A673 (cell line): Measurements from ENCODE around the gene KIFAP3. TPM values are rescaled to one million over a fixed set of nuclear protein-coding genes. Genes with fewer than 3 reads are reported as not detected.

Source experiments
- BruUV-seq: library from RNA; stranded (reverse); fragments of 400-500 nt; replicated peaks from 2 replicates; lab custom pipeline; 2021; lab: Mats Ljungman, UMichigan
- CTCF ChIA-PET: fragments of 300-600 bp; sonication (Branson Sonifier 250); formaldehyde crosslinking; loops from one replicate; lab custom pipeline; 2022; ENCODE audit warnings: antibody characterized with exemption; lab: Charles Lee
- POLR2A ChIA-PET: fragments of 300-600 bp; sonication (Branson Sonifier 250); formaldehyde crosslinking; loops from one replicate; lab custom pipeline; 2022; ENCODE audit warnings: antibody characterized with exemption; ENCODE audit not compliant: low non-redundant PET; lab: Charles Lee
- DNase-seq: peaks from one replicate; pipeline ENCODE4 v3.0.0-alpha.2; 2015; ENCODE audit warnings: low spot score
- H3K27ac ChIP-seq: fragments of 200-600 bp; sonication (generic); 2 replicates; pipeline ENCODE4 v1.5.1; 2016; ENCODE audit warnings: mixed run types, low read depth, mild to moderate bottlenecking, mixed read lengths, antibody characterized with exemption, low read length; ENCODE audit not compliant: poor library complexity, severe bottlenecking
- H3K27me3 ChIP-seq: fragments of 200-600 bp; sonication (generic); replicated peaks from 2 replicates; pipeline ENCODE4 v1.6.1; 2017; ENCODE audit warnings: mixed run types, low read depth, mild to moderate bottlenecking, mixed read lengths, antibody characterized with exemption, low read length; ENCODE audit not compliant: insufficient read depth, poor library complexity
- H3K36me3 ChIP-seq: fragments of 200-600 bp; sonication (generic); 2 replicates; pipeline ENCODE4 v1.6.1; 2016; ENCODE audit warnings: mixed run types, mild to moderate bottlenecking, mixed read lengths, antibody characterized with exemption, low read length; ENCODE audit not compliant: insufficient read depth, poor library complexity, severe bottlenecking
- H3K4me1 ChIP-seq: fragments of 200-600 bp; sonication (generic); 2 replicates; pipeline ENCODE4 v1.6.1; 2017; ENCODE audit warnings: mixed run types, mild to moderate bottlenecking, mixed read lengths, antibody characterized with exemption, low read length; ENCODE audit not compliant: insufficient read depth, poor library complexity, severe bottlenecking
- H3K4me3 ChIP-seq: fragments of 200-600 bp; sonication (generic); 2 replicates; pipeline ENCODE4 v1.5.1; 2016; ENCODE audit warnings: low read depth, mixed run types, mild to moderate bottlenecking, mixed read lengths, low read length; ENCODE audit not compliant: poor library complexity, severe bottlenecking
- H3K9me3 ChIP-seq: fragments of 200-600 bp; sonication (generic); 2 replicates; pipeline ENCODE4 v1.6.1; 2016; ENCODE audit warnings: mixed run types, low read depth, mild to moderate bottlenecking, mixed read lengths, antibody characterized with exemption, low read length; ENCODE audit not compliant: poor library complexity, severe bottlenecking
- EZH2 ChIP-seq: fragments of 200-600 bp; sonication (generic); IDR thresholded peaks from 2 replicates; pipeline ENCODE4 v1.6.1; 2017; ENCODE audit warnings: borderline replicate concordance, low read depth, mild to moderate bottlenecking, mixed read lengths, antibody characterized with exemption, low read length; ENCODE audit not compliant: poor library complexity, severe bottlenecking
- intact Hi-C: fragments of 100-400 bp; cut with micrococcal nuclease; formaldehyde crosslinking; loops from one replicate; pipeline ENCODE4 v1.10.0; 2022; ENCODE audit not compliant: unreplicated experiment
- total RNA-seq: library from RNA; stranded (reverse); gene quantifications from 2 replicates; pipeline ENCODE4 v1.2.3, GENCODE V29; 2021
- TF ChIP-seq, protein P1 (sequence below): fragments of 300-800, 200-600 bp; sonication (generic); conservative IDR thresholded peaks from 2 replicates; pipeline ENCODE4 v1.5.1; 2017; ENCODE audit warnings: low read depth, mild to moderate bottlenecking, antibody characterized with exemption, low read length, moderate library complexity, mixed read lengths

The KIFAP3 gene
- total RNA-seq, 1 experiment from 2014 or later, result 12.7 TPM

DNA sequence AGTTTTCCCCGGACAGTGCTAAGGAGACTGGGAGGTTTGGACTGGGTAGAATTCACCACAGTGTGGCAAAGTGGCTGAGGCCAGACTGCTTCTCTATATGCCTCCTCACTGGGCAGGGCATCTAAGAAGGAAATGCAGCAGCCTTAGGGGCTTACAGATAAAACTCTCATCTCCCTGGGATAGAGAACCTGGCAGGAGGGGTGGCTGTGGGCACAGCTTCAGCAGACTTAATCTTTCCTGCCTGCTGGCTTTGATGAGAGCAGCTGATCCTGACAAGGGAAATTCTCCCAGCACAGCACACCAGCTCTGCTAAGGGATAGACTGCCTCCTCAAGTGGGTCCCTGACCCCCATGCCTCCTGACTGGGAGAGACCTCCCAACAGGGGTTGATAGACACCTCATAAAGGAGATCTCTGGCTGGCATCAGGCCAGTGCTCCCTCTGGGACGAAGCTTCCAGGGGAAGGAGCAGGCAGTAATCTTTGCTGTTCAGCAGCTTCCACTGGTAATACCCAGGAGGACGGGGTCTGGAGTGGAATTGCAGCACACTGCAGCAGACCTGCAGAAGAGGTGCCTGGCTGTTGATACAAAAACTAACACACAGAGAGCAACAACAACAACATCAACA lies 25.2 kb downstream of the KIFAP3 start:
- Histone ChIP-seq H3K27me3 (no peaks in the 10 kb centered on the region), H3K4me1 (no peaks in the 10 kb centered on the region), H3K27ac (no peak overlapping the region), H3K9me3 (no peaks in the 10 kb centered on the region), H3K4me3 (no peak overlapping the region), H3K36me3 (no peaks in the 10 kb centered on the region)
- ChIA-PET CTCF (no interaction called here), POLR2A (no interaction called here)
- no TSS peak for BruUV-seq
- no peak for DNase-seq
- no peak for TF ChIP-seq EZH2
- TF ChIP-seq, protein P1, sequence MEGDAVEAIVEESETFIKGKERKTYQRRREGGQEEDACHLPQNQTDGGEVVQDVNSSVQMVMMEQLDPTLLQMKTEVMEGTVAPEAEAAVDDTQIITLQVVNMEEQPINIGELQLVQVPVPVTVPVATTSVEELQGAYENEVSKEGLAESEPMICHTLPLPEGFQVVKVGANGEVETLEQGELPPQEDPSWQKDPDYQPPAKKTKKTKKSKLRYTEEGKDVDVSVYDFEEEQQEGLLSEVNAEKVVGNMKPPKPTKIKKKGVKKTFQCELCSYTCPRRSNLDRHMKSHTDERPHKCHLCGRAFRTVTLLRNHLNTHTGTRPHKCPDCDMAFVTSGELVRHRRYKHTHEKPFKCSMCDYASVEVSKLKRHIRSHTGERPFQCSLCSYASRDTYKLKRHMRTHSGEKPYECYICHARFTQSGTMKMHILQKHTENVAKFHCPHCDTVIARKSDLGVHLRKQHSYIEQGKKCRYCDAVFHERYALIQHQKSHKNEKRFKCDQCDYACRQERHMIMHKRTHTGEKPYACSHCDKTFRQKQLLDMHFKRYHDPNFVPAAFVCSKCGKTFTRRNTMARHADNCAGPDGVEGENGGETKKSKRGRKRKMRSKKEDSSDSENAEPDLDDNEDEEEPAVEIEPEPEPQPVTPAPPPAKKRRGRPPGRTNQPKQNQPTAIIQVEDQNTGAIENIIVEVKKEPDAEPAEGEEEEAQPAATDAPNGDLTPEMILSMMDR, result no peak
- intact Hi-C loops, result no loop called here

- H3K36me3 ChIP-seq, result no peaks in the 10 kb centered on the region
- ChIA-PET POLR2A (no interaction called here), CTCF (no interaction called here)
- no peak for DNase-seq
- no peak for TF ChIP-seq EZH2
- H3K27ac ChIP-seq, result no peak overlapping the region
- no peaks in the 10 kb centered on the region for H3K4me1 ChIP-seq
- intact Hi-C loops, result no loop called here
- H3K27me3 ChIP-seq, result no peaks in the 10 kb centered on the region
- no peak overlapping the region for H3K4me3 ChIP-seq
- no TSS peak for BruUV-seq
- H3K9me3 ChIP-seq, result no peaks in the 10 kb centered on the region
Observed at GRCh38 chr1:170048515-170048914, 26.0 kb downstream of the KIFAP3 start.

GRCh38 chr1:170044187-170044586 lies 30.3 kb downstream of the KIFAP3 start:
- CTCF ChIA-PET, result no interaction called here

More at GRCh38 chr1:170044187-170044586, 30.3 kb downstream of the KIFAP3 start:
- BruUV-seq, result no TSS peak
- Histone ChIP-seq H3K4me1 (no peaks in the 10 kb centered on the region), H3K36me3 (no peaks in the 10 kb centered on the region), H3K27me3 (no peaks in the 10 kb centered on the region), H3K27ac (no peak overlapping the region), H3K4me3 (no peak overlapping the region), H3K9me3 (no peaks in the 10 kb centered on the region)
- intact Hi-C loops, result no loop called here
- POLR2A ChIA-PET, result no interaction called here
- DNase-seq, result no peak
- TF ChIP-seq, protein P1, result no peak
- no peak for TF ChIP-seq EZH2
